BJ (cell line): ENCODE measurements around the gene RFPL4A. TPM values are rescaled to one million over a fixed set of nuclear protein-coding genes. Genes with fewer than 3 reads are reported as not detected.
"Not testable (repeated sequence)": the region's sequence is repeated elsewhere in the genome, so short reads cannot be mapped to it uniquely, and the experiment has no call there.

Source experiments
- CTCF ChIA-PET: fragments of 350-600 bp; formaldehyde crosslinking; extraction: SDS; loops from one replicate; lab custom pipeline; 2021; ENCODE audit warnings: antibody characterized with exemption, inconsistent platforms; lab: Yijun Ruan, JAX
- POLR2A ChIA-PET: fragments of 300-600 bp; sonication (Branson Sonifier 250); formaldehyde crosslinking; extraction: SDS; loops from one replicate; lab custom pipeline; 2021; ENCODE audit warnings: antibody characterized with exemption; lab: Charles Lee
- DNase-seq: peaks from one replicate; pipeline ENCODE4 v3.0.0-alpha.2; 2011; ENCODE audit warnings: low read depth
- H3K27me3 ChIP-seq: 2 replicates; pipeline ENCODE4 v1.6.0; 2011; ENCODE audit warnings: low read length; ENCODE audit not compliant: control insufficient read depth, insufficient read depth
- H3K36me3 ChIP-seq: 2 replicates; pipeline ENCODE4 v1.5.1; 2011; ENCODE audit warnings: low read length; ENCODE audit not compliant: control insufficient read depth, insufficient read depth
- H3K4me3 ChIP-seq: 2 replicates; pipeline ENCODE4 v1.5.1; 2011; ENCODE audit warnings: low read depth, mild to moderate bottlenecking, control low read depth, low read length
- polyA minus RNA-seq: library from RNA; depleted of rRNA, polyadenylated mRNA; stranded (reverse); fragments of >200 nt; gene quantifications from 2 replicates; pipeline ENCODE4 v1.2.3, GENCODE V29; 2011; rRNA and poly(A)+ RNA removed
- polyA plus RNA-seq: library from polyadenylated mRNA; depleted of rRNA; stranded (reverse); fragments of >200 nt; gene quantifications from 2 replicates; pipeline ENCODE4 v1.2.3, GENCODE V29; 2011; rRNA removed
- TF ChIP-seq, protein P1 (sequence below): IDR thresholded peaks from 2 replicates; pipeline ENCODE4 v1.5.1; 2011; ENCODE audit warnings: low read depth, mild to moderate bottlenecking, control low read depth, inconsistent platforms, low read length, moderate library complexity; ENCODE audit not compliant: insufficient read depth

RFPL4A gene
- polyA plus RNA-seq (not detected in 2 replicates), polyA minus RNA-seq (not detected in 2 replicates)

DNA sequence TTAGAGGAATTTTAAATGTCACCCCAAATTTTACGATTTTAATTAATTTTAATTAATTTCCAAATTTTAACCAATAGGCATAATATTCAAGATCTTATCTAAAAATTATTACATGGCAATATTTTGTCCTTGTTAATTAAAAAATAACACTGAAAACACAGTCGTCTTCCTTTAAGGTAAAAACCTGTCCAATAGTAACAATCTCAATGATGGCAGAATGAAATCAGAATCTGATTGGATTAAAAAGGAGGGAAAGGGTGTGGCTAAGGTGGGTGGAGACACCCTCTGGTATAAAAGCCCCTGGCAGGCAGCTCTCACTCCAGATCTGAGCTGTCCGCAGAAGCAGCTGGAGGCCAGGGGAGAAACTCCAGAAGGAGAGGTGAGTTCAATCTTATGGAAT is at the start of gene RFPL4A:
Gene RFPL4A (plus strand): TSS at position 301 of the 400 bp plus-strand sequence. CDS start 2,704 bp downstream, outside the sequence.
- H3K27me3 ChIP-seq, CTCF ChIA-PET, H3K36me3 ChIP-seq, DNase-seq, H3K4me3 ChIP-seq, POLR2A ChIA-PET: not testable (repeated sequence)

DNA sequence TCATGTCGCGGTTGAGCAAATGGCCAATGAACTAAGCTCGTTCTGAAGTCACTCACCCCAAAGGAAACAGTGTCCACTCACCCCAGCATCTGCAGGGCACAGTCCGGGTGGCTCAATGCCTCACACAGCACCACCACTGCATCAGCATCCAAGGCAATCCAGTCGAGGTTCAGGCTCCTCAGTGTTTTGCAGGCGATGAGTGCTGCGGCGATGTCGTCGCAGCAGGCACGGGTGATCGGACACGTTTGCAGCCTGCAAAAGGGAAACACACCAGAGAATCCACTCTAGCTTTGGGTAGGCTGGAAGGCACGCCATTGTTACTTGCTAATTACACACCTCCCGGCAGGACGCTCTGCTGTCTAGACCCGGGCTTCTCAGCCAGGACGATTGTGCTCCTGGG is 47.2 kb upstream of the RFPL4A start:
- no peak for DNase-seq
- TF ChIP-seq, protein P1, sequence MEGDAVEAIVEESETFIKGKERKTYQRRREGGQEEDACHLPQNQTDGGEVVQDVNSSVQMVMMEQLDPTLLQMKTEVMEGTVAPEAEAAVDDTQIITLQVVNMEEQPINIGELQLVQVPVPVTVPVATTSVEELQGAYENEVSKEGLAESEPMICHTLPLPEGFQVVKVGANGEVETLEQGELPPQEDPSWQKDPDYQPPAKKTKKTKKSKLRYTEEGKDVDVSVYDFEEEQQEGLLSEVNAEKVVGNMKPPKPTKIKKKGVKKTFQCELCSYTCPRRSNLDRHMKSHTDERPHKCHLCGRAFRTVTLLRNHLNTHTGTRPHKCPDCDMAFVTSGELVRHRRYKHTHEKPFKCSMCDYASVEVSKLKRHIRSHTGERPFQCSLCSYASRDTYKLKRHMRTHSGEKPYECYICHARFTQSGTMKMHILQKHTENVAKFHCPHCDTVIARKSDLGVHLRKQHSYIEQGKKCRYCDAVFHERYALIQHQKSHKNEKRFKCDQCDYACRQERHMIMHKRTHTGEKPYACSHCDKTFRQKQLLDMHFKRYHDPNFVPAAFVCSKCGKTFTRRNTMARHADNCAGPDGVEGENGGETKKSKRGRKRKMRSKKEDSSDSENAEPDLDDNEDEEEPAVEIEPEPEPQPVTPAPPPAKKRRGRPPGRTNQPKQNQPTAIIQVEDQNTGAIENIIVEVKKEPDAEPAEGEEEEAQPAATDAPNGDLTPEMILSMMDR, result no peak
- Histone ChIP-seq H3K27me3 (no peaks in the 10 kb centered on the region), H3K4me3 (no peak overlapping the region), H3K36me3 (no peaks in the 10 kb centered on the region)
- POLR2A ChIA-PET, result no interaction called here
- CTCF ChIA-PET, result no interaction called here

DNA sequence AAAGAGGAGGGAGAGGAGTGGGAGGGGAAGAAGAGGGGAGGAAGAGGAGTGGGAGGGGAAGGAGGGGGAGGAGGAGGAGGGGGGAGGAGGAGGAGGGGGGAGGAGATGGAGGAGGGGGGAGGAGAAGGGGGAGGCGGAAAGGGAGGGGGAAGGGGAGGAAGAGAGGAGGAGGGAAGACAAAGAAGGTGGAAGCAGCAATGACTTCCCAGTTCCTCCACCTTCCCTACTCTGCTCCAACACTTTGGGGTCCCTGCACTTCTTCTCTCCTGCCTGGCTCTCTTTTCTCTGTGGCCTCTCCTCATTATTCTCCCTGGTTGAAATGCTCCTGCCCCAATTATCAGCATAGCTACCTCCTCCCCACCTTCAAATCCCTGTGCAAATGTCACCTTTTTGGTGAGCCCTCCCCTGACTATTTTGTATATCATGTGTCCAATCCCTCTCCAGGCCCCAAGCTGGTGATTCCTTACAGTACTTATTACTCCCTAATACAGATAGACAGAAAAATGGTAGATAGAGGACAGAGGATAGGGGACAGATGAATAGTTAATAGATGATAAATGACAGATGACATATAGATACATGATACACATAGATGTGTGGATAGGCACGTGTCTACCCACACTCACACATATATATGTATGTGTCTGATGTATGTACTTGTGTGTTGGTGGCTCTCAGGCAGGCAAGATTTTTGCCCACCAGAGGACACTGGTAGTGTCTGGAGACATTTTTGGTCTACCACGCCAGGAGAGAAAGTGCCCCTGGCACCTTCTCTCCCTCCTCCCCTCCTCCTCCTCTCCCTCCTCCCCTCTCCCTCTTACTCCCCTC is 45.9 kb upstream of the RFPL4A start:
- Histone ChIP-seq H3K27me3 (no peaks in the 10 kb centered on the region), H3K4me3 (no peak overlapping the region), H3K36me3 (no peaks in the 10 kb centered on the region)
- DNase-seq, result no peak
- ChIA-PET POLR2A (no interaction called here), CTCF (interaction anchor here (0.9 kb wide), 1 partner anchor 9 kb away, joined by 3 read pairs; no protein-coding TSS in a partner anchor)
- TF ChIP-seq, protein P1, result no peak

DNA sequence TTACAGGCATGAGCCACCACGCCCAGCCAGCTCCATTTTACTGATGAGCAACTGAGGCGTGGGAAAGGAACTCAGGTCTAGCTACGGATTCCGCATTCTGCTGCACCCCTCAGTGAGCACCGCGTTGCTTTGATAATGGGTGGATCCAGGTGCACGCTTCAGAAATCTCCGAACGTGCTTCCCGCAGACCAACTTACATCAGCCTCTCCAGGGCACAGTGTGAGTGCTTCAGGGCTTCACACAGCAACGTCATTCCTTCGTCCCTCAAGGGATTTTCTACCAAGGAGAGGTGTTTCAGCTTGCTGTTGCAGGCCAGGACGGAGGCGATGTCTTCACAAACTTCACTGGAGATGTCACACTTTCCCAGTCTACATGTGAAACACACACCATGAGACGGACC is 42.4 kb upstream of the RFPL4A start:
- POLR2A ChIA-PET, result no interaction called here
- TF ChIP-seq, protein P1, result no peak
- H3K27me3 ChIP-seq, result no peaks in the 10 kb centered on the region
- DNase-seq, result no peak
- no peak overlapping the region for H3K4me3 ChIP-seq
- CTCF ChIA-PET, result interaction anchor here (0.6 kb wide), 1 partner anchor 9 kb away, joined by 3 read pairs; no protein-coding TSS in a partner anchor
- no peaks in the 10 kb centered on the region for H3K36me3 ChIP-seq

DNA sequence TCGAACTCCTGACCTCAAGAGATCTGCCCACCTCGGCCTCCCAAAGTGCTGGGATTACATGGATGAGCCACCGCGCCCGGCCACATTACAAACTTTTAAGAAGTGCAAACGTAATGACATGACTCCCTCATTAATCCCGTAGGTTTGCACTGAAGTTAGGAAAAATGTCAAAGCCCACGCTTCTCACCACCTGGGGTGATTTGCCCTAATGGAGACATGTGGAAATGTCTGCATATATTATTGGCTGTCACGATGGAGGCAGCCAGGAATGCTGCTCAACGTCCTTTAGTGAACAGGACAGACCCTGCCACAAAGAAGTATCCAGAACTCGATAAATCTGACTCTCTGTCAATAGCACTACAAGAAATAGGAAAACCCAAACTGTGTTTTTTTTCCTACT is 41.6 kb upstream of the RFPL4A start:
- POLR2A ChIA-PET, result no interaction called here
- CTCF ChIA-PET, result no interaction called here
- DNase-seq, result no peak
- Histone ChIP-seq H3K27me3 (no peaks in the 10 kb centered on the region), H3K4me3 (no peak overlapping the region), H3K36me3 (no peaks in the 10 kb centered on the region)
- TF ChIP-seq, protein P1, result no peak

DNA sequence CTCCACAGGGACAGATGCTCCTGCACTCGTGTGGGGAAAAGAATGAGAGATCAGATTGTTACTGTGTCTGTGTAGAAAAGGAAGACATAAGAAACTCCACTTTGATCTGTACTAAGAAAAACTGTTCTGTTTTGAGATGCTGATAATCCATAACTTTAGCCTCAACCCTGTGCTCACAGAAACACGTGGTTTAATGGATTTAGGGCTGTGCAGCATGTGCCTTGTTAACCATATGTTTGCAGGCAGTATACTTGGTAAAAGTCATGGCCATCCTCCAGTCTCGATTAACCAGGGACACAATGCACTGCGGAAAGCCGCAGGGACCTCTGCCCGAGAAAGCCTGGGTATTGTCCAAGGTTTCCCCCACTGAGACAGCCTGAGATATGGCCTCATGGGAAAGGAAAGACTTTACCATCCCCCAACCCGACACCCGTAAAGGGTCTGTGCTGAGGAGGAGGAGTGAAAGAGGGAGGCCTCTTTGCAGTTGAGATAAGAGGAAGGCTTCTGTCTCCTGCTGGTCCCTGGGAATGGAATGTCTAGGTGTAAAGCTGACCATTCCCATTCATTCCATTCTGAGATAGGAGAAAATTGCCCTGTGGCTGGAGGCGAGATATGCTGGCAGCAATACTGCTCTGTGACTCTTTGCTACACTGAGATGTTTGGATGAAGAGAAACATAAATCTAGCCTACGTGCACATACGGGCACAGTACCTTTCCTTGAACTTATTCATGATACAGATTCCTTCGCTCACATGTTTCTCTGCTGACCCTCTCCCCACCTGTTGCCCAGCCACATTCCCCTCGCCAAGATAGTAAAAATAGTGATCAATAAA is 40.8 kb upstream of the RFPL4A start:
- H3K4me3 ChIP-seq, CTCF ChIA-PET, DNase-seq, H3K27me3 ChIP-seq, POLR2A ChIA-PET, H3K36me3 ChIP-seq: not testable (repeated sequence)
